HG03457 (cell line): ENCODE results near the gene SGO2.
"Not testable (repeated sequence)": the region's sequence is repeated elsewhere in the genome, so short reads cannot be mapped to it uniquely, and the experiment has no call there.

ENCODE experiments used
- ATAC-seq: cut with Tn5 transposase; IDR thresholded peaks from one replicate; pipeline ENCODE4 v1.9.1; 2021; ENCODE audit warnings: moderate number of reproducible peaks; ENCODE audit not compliant: unreplicated experiment

Gene SGO2

GRCh38 chr2:200523604-200524003 is 2.4 kb upstream of the SGO2 start:
- no peak for ATAC-seq

- no peak for ATAC-seq
These were observed 941 bp upstream of the SGO2 start for GRCh38 chr2:200525066-200525465.

- ATAC-seq, result no peak
These were observed 491 bp upstream of the SGO2 start for GRCh38 chr2:200525551-200525881.

GRCh38 chr2:200528228-200528627 is 2.2 kb downstream of the SGO2 start:
- ATAC-seq, result no peak

- ATAC-seq, result no peak
These were observed 7.7 kb downstream of the SGO2 start for GRCh38 chr2:200533754-200534153.

GRCh38 chr2:200534572-200534971 is 8.6 kb downstream of the SGO2 start:
- no peak for ATAC-seq

GRCh38 chr2:200538139-200538538 is 12.1 kb downstream of the SGO2 start:
- ATAC-seq, result no peak

GRCh38 chr2:200540793-200541192 is 14.8 kb downstream of the SGO2 start:
- ATAC-seq, result no peak

- ATAC-seq, result not testable (repeated sequence)
These were observed 40.6 kb downstream of the SGO2 start for GRCh38 chr2:200566596-200566995.

- no peak for ATAC-seq
These were observed 41.9 kb downstream of the SGO2 start for GRCh38 chr2:200567932-200568331.

GRCh38 chr2:200575957-200576356 is 50.0 kb downstream of the SGO2 start:
- ATAC-seq, result no peak

- ATAC-seq, result no peak
These were observed 51.0 kb downstream of the SGO2 start for GRCh38 chr2:200577027-200577426.

- ATAC-seq, result no peak
These were observed 52.8 kb downstream of the SGO2 start for GRCh38 chr2:200578778-200579177.

- no peak for ATAC-seq
These were observed 58.6 kb downstream of the SGO2 start for GRCh38 chr2:200584639-200585038.

- no peak for ATAC-seq
These were observed 59.3 kb downstream of the SGO2 start for GRCh38 chr2:200585340-200585729.

GRCh38 chr2:200585730-200586643 is 60.0 kb downstream of the SGO2 start, which contains the start of gene AOX1:
AOX1 (plus strand) TSS chr2:200586014; CDS start chr2:200586109, 95 bp downstream.
- ATAC-seq, result no peak

- ATAC-seq, result no peak
These were observed 60.6 kb downstream of the SGO2 start for GRCh38 chr2:200586644-200586975.

GRCh38 chr2:200587007-200587616 is 61.1 kb downstream of the SGO2 start:
- ATAC-seq, result no peak

- no peak for ATAC-seq
These were observed 62.2 kb downstream of the SGO2 start for GRCh38 chr2:200588076-200588678.

GRCh38 chr2:200590090-200590489 is 64.1 kb downstream of the SGO2 start:
- ATAC-seq, result no peak

GRCh38 chr2:200591308-200591707 is 65.3 kb downstream of the SGO2 start:
- ATAC-seq, result no peak
